GM11168 (cell line): ENCODE results near the gene SOSTDC1.
"Not testable (repeated sequence)": the region's sequence is repeated elsewhere in the genome, so short reads cannot be mapped to it uniquely, and the experiment has no call there.

Experiments
- in situ Hi-C: fragments of 300-500 bp; cut with MboI; formaldehyde crosslinking; loops from one replicate; pipeline ENCODE4 v1.12.0; 2022; ENCODE audit warnings: low sequenced_read_pairs; ENCODE audit not compliant: unreplicated experiment

SOSTDC1 gene

DNA sequence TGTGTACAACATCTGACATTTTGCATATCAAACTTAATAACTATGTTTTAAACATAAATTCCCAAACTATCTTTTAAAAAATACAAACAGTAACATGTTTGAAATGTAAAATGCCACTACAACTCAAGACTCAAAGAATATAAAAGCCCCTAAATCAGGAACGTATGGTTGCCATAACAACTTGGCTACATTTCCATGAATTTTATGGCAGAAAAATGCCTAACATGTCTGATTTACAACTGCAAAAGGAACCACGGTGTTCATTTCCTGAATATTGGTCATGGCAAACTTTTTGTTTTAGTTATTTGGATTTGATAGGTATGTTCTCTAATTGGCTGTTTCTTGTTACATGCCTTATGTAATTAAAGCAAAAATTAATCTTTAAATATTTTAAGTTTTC, 2.0 kb downstream of the SOSTDC1 start:
- in situ Hi-C loops: no loop called here

DNA sequence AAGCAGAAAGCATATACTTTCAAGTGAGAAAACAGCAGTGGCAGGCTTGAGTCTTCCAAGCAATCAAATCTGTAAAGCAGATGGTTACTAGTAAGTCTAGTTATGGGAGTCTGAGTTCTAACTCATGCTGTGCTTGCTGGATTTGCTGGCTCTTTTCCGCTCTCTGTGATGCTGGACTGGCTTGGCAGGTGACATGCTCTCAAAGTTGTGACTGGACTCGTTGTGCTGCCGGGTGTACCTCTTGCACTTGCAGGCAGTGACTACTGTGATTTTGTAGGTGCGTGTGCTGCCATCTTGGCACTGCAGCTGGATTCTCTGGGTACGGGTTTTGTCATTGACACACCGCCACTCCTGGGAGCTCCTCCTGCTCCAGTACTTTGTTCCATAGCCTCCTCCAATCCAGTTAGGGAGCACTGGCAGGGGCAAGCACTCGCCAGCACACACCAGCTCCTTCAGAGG, 3.1 kb downstream of the SOSTDC1 start:
- in situ Hi-C loops: no loop called here

DNA sequence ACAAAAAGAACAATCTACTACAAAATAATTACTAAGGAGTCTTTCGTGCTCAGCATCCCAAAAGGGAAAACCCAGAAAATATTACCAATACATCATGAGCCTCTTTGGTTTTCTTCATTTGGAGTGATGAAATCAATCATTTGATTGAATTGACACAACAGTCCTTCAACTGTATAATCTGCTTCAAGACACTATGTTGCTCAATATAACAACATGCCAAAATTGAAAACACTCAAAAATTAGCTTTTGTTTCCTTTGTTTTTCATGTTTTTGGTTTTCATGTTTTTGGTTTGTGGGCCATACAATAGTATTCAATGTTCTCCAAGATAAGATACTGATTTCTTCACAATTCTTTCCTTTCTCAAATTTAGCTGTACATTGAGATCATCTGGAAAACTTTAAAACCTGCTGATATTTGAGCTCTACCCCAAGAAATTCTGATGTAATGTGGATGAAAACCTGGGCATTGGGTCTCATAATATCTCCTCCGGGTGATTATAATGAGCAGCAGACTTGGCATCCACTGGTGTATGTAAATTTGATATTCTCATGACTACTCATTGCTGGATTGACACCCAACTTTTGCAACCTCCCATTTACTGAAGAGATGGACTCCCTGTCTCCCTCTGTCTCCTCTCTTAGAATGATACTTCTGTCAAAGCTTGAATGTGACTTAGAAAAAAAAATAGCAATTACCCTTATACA, 4.6 kb downstream of the SOSTDC1 start:
- in situ Hi-C loops: no loop called here

DNA sequence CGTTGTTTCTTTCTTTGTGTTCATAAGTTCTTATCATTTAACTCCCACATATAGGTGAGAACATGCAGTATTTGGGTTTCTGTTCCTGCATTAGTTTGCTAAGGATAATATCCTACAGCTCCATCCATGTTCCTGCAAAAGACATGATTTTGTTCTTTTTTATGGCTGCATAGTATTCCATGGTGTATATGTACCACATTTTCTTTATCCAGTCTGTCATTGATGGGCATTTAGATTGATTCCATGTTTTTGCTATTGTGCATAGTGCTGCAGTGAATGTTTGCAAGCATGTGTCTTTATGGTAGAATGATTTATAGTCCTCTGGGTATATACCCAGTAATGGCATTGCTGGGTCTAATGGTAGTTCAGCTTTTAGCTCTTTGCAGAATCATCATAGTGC, 9.2 kb downstream of the SOSTDC1 start:
- in situ Hi-C loops: not testable (repeated sequence)

DNA sequence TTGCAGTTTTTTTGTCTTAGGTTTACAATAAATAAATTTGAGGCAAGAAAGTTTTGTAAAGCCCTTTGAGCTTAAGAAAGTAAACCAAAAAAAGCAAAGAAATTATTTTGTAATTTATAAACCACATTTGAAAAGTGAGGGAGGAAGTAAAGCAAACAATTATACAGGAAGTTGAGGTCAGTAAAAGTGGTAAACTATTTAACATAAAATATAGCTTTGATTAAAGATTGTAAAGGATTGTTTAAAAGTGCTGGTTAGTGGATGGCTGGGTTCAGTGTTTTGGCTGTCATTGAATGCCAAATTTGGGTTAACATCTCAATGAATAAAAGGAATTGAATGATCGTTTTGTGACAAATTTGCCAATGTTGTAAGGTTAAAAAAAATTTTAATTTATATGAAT, 9.9 kb downstream of the SOSTDC1 start:
- in situ Hi-C loops: no loop called here

DNA sequence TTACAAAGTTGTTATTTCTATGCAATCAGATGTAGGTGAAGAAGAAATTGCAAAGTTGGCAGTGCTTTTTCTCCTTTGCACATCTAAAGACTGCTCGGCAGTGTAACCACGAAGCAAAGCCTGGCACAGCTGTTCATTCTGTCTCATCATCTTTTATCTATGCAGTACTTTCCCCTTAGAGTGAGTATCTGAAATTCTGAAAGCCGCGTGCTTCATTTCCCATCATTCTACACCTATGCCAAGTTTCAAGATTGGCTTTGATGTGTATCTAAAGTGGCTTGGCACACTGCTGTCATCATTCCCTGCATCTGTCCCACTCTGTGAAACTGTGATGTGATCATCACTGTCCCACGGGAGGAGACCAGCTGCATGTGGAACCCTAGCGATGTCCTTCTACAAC, 15.2 kb downstream of the SOSTDC1 start:
- in situ Hi-C loops: no loop called here

DNA sequence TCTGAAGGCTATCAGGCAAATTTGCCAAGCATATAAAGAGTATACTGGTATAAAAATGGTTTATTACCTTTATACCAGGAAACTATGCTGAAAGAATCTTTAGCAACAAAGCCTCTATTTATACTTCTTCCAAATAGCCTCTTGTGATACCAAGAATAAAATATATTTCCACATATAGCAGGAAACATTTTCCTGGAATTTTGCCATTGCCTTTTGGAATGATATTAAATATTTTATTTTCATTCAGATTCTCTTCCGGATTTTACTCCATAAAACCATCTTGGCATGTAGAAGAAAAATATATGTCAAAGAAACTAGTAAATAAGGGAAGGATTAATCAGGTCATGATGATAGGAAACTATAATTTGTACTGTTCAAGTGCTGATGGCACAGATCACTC, 17.7 kb downstream of the SOSTDC1 start:
- in situ Hi-C loops: no loop called here

DNA sequence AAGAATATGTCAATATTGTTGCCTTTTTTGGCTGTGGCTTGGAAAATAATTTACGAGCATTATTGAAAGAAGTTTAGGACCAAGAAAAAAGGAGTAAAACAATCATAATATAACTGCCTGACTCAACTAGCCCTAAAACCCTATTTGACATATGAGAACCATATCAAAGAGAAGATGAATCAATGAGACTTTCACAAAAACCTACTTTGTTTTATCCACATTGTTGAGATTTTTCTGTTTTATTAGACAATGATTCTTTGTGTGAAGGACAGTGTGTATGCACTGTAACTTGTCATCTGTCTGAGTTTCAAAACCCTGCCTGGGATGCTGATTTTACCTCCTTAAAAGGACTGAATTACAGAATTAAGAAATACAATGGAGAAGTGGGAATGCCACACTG, 19.0 kb downstream of the SOSTDC1 start:
- in situ Hi-C loops: no loop called here

DNA sequence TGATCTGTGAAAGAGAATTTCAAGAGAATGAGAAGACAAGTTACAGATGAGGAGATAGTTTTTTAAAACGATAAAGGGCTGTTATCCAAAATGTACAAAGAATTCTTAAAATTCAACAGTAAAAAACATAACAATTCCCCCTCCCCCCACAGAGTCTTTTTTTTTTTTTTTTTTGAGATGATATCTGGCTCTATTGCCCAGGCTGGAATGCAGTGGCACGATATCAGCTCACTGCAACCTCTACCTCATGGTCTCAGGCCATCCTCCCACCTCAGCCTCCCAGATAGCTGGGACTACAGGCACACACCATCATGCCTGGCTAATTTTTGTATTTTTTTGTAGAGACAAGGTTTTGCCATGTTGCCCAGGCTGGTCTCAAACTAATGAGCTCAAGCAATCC, 21.7 kb downstream of the SOSTDC1 start:
- in situ Hi-C loops: not testable (repeated sequence)

DNA sequence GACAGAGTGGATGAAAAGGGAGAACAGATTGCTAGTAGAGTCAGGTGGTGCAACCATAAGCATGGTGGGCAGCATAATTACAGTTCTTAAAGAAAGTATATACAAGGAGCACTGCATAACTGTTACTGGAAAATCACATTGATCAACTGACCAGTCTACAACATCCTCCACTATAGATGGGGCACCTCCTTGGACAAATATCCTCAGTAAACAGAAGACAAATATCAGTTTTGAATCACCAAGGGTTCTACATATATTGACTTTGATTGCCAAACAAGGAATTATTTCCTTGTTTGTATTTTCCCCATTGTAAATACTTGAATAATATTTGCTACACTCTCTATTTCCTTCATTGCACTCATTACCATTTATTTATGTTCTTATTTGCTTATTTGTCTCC, 26.6 kb downstream of the SOSTDC1 start:
- in situ Hi-C loops: no loop called here

DNA sequence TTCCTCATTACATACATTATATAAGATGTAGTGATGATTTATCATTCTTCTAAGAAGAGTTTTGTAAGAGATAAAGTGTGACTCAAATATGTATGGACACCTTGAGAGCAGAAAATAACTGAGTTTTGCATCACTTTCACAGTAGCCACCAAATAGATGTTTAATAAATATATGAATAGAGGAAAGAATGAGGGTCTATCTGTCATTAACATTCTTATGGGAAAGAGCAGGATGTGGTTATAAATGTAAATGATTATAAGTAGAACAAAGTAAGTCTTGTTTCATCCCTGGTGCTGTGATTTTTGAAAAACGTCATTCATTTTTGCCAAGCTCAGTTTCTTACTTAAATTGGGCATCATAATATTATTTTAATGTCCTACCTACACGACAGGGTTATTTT, 29.2 kb downstream of the SOSTDC1 start:
- in situ Hi-C loops: no loop called here

DNA sequence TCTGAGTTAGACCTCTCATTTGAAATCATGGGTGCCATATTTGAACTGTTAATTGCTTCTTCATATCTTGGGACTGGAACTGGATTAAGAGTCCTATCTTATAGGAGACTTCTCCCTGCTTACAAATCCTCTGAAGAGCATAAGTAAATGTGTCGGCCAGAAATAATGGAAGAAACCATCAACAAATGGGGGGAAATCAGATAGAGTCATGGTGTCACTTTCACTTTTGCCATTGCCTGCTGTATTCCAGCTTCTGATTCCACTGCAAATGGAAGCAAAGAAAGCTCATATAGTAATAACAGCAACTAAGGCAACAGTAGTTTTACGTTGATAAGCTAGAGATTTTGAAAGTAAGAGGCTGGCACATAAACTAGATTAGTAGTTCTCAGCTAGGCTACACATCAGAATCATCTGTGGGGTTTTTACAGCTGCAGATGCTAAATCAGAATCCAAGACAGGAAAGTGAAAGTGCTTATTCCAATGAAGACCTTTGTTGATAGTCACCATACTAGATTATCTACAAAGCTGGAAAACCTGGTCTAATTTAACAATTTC, 31.9 kb downstream of the SOSTDC1 start:
- in situ Hi-C loops: no loop called here

DNA sequence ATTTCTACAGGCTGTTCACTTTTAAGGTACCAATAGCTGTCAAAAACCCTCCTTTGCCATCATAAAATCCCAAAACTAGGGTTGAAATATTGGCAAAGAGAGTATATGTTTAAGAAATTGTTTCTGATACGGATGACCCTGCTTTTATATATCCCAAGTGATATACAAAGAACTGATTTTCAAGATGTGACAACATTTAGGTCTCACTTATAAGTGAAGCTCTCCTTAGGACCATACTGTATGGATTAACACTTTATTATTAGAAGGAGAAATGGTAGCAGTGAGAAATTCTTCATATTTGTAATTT, 33.2 kb downstream of the SOSTDC1 start:
- in situ Hi-C loops: no loop called here

DNA sequence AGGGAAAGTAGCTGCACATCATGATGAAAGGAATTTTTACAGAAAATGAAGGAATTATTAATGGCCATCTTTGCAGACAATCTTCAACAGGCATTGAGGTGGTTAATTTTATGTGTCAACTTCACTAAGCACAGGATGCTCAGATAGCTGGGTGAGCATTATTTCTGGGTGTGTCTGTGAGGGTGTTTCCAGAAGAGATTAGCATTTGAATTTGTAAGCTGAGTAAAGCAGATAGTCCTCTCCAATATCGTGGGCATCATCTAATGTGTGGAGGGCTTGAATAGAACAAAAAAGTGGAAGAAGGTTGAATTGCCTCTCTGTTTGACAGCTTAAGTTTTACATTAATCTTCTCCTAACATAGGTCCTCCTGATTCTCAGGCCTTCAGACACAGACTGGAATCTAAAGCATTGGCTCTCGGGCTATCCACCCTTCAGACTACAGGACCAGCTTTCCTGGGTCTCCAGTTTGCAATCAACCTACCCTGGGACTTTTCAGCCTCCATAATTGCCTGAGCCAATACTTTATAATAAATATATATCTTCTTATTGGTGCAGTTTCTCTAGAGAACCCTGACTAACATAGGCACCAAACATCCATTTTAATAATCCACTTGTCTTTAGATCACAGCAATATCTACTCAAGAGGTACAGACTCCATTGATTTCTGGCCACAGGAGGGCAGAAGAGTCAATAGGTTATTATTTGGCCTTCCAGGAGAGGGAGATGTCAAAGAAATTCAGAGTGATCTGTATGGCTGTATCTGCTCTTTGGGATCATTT, 33.7 kb downstream of the SOSTDC1 start:
- in situ Hi-C loops: no loop called here

DNA sequence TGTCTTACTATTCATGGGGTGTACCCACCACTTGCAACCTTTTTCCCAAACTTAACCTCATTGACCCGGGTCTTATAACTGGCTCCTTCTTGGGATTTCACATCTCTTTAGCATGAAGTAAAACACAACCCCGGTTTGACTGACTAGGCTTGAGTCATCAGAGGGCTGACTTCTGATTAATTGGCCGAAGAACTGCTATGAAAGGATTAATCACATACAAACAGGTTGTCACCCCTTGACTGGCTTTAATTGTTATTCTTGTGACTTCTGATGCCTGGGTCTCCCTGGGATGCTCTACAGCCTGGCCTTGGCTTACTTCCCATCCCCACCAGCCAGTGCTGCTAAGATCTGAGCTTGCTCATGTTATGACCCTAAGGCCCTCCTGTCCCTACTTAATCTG, 35.4 kb downstream of the SOSTDC1 start:
- in situ Hi-C loops: no loop called here

DNA sequence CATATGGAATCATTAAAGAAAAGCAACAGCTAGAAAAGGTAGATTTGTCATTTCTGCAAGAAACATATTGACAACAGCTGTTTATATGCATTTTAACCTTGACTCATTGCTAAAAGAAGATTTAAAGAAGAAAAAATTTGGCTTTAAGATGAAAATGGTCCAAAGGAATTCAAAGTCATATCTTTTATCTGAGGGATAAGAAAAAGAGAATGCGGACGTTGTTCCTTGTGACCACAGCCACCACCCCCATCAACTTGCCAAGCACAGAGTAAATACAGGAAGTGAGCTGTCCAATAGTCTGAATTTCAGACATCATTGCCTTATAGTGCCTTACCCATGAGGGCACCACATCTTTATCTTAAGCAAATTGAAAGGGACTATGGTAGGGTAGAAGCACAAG, 36.9 kb downstream of the SOSTDC1 start:
- in situ Hi-C loops: no loop called here

DNA sequence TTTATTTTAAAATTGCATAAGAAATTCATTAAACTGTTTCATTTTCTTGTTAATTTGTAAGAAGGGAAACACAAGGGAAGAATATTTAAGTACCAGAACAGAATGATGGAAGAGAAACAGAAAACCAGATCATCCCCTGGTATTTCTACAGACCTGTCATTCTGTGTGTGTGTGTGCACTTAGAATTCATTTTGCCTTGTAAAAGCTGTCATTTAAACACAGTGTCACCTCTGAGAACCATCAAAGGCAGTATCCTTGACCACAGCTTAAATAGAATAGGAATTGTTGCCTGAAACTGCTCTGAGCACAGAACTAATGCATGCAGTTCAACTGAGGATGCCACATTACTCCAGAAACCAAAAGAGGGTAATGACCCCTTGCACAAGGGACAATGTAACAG, 37.4 kb downstream of the SOSTDC1 start:
- in situ Hi-C loops: no loop called here

DNA sequence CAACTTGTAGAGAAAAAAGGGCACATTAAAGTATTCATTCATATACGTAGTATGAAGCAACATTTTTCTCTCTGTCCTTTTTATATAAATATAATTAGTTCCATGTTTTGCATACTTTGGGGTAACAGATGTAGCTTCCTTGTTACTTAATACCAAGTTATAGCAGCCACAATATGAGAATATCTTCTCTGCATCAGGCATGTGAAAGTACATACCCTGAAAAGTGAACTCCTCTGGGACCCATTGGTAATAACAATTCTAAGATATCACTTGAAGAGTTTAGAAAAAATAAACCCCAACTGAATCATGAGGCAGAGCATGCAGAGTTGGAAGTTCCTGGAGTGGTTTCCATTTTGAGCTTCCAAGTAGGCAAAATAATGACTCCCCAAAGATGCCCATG, 41.8 kb downstream of the SOSTDC1 start:
- in situ Hi-C loops: no loop called here

DNA sequence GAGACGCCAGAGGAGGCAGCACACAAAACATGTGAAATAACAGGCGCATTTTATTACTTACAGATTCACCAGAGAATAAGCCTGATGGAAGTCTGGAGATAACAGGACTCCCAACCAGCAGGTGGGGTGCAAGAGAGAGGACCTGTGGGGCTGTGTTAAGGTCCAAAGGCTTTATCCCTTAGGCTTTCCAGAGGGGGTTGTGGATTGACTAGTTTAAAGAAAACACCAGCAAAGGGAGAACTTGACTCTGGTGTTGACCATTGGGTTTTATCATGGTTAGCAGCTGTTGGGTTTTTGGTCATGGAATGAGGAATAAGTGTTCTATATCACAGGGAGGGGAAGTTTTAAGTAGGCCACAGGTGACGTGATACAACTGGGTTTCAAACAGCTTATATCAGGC, 42.6 kb downstream of the SOSTDC1 start:
- in situ Hi-C loops: no loop called here

DNA sequence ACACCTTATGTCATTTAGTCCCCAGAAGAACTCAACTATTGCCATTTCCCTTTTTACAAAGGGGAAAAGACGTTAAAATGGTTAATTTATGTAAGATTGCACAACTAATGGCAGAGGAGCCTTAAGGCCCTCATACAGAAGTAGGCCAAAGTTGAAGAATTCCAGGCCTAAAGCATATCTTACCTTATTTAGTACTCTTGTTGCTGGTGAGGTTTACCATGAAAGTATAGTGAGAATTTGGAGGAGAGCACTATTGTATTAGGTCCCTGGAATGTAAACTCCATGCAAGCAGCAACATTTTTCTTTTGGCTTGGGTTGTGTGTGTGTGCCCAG, 43.5 kb downstream of the SOSTDC1 start:
- in situ Hi-C loops: no loop called here

DNA sequence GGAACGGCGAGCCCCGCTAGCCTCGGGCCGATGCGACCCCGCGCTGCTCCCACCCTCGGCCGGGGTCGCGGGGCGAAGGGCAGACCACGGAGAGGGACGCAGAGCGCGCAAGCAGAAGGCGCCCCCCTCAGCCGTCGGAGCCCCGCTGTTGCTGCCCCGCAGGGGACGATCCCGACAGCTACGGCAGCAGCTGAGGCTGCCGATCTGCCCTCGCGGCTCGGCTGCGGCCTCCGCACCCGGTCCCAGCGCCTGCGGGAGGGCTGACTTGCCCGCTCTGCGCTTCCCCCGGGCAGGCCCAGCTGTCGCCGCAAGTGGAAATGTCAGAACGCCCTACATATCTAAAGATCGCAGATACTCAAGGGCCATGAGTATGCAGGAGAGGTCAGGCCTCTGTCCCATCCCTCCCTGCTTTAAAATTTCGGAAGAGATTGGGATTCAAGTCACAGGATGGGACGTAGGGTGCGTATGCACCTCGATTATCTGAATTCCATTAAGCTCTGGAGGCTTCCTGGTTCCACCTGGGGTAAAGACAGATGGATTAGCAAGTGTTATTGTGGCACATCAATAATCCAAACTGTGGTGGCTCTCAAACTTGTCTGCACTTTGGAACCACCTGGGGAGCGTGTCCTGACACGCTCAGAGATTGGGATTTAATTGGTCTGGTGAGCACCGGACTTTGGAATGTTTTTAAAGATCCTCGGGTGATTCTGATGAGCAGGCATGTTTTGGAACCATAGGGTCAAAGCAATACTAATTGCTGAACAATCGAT, 44.0 kb downstream of the SOSTDC1 start, which contains the start of gene CRPPA:
CRPPA (minus strand) TSS at position 206 of the 770 bp plus-strand sequence. CDS start 216 bp downstream, outside the sequence.
- in situ Hi-C loops: no loop called here
